ENCODE measurements around the gene GOLIM4.

DNA sequence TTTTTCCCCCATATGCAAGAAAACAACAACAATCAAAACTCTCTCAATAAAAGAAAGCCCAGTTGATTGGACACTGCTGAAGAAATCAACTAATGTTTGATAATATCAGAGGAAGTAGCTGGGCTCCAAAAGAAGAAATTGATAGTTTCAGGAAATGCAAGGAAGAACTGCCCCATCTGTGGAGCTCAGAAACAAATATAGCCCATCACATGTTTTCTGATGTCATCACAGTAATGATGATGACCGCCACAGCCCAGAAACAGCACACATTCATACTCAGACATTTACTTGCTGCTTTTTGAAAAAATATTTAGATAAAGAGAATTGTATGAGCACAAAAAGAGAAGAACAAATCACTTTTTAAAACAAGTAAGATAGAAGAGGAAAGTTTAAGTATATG, 67.6 kb downstream of the GOLIM4 start:
- TF ChIP-seq, protein P1, sequence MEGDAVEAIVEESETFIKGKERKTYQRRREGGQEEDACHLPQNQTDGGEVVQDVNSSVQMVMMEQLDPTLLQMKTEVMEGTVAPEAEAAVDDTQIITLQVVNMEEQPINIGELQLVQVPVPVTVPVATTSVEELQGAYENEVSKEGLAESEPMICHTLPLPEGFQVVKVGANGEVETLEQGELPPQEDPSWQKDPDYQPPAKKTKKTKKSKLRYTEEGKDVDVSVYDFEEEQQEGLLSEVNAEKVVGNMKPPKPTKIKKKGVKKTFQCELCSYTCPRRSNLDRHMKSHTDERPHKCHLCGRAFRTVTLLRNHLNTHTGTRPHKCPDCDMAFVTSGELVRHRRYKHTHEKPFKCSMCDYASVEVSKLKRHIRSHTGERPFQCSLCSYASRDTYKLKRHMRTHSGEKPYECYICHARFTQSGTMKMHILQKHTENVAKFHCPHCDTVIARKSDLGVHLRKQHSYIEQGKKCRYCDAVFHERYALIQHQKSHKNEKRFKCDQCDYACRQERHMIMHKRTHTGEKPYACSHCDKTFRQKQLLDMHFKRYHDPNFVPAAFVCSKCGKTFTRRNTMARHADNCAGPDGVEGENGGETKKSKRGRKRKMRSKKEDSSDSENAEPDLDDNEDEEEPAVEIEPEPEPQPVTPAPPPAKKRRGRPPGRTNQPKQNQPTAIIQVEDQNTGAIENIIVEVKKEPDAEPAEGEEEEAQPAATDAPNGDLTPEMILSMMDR (IDR thresholded peaks at IDR 0.05), result no peak
- TF ChIP-seq POLR2A (IDR thresholded peaks at IDR 0.05), result no peak
